Transverse colon (tissue), 4 donors: ENCODE data around the gene JAKMIP2. TPM values are rescaled to one million over a fixed set of nuclear protein-coding genes. Genes with fewer than 3 reads are reported as not detected.

ENCODE experiments used
- DNase-seq: peaks from one replicate; pipeline ENCODE4 v3.0.0-alpha.2; 2019
- H3K27ac ChIP-seq, 4 donors: fragments of 200-600 bp; sonication (generic); 2 replicates each; pipeline ENCODE4 v1.5.1; 2016 to 2018; ENCODE audit warnings: inconsistent platforms in 4 of 4
- H3K27me3 ChIP-seq: fragments of 200-600 bp; sonication (generic); 2 replicates; pipeline ENCODE4 v1.5.1; 2017; ENCODE audit warnings: inconsistent platforms
- H3K36me3 ChIP-seq, 4 donors: fragments of 200-600 bp; sonication (generic); 2 replicates each; pipeline ENCODE4 v1.5.1; 2017 to 2019; ENCODE audit warnings: inconsistent platforms in 4 of 4
- H3K4me1 ChIP-seq, 4 donors: fragments of 200-600 bp; sonication (generic); 2 replicates each; pipeline ENCODE4 v1.5.1; 2017 to 2020; ENCODE audit warnings: inconsistent platforms in 4 of 4
- H3K4me3 ChIP-seq, 4 donors: fragments of 200-600 bp; sonication (generic); 1 replicate in 1 of 4; 2 replicates in 3 of 4; pipeline versions ENCODE4 v1.5.1 to v1.6.1; 2017 to 2019; ENCODE audit warnings: inconsistent platforms in 4 of 4
- H3K9me3 ChIP-seq, 2 donors: fragments of 200-600 bp; sonication (generic); 2 replicates each; pipeline ENCODE4 v1.5.1; 2017 to 2019; ENCODE audit warnings: inconsistent platforms in 2 of 2
- CTCF ChIP-seq, 5 experiments: fragments of 200-600 bp in 3 of 5; fragments of 450-650 bp in 2 of 5; sonication (generic) in 3 of 5; IDR thresholded peaks; 1 replicate in 2 of 5; 2 replicates in 3 of 5; pipeline ENCODE4 v1.5.1; 2016 to 2017; ENCODE audit warnings: antibody characterized with exemption in 5 of 5, inconsistent platforms in 3 of 5, mild to moderate bottlenecking in 2 of 5, moderate library complexity in 1 of 5
- EP300 ChIP-seq: sonication (generic); formaldehyde crosslinking; IDR thresholded peaks from one replicate; pipeline ENCODE4 v1.6.1; 2017; ENCODE audit warnings: antibody characterized with exemption, low read depth
- POLR2A ChIP-seq: fragments of 450-650 bp; IDR thresholded peaks from one replicate; pipeline ENCODE4 v1.6.1; 2016; ENCODE audit warnings: antibody characterized with exemption, mild to moderate bottlenecking, moderate library complexity
- POLR2AphosphoS5 ChIP-seq, 3 donors: sonication (generic); formaldehyde crosslinking; IDR thresholded peaks; one replicate each; pipeline ENCODE4 v1.6.1; 2016; ENCODE audit warnings: antibody characterized with exemption in 3 of 3
- WGBS, 2 donors: methylation state at CpG; one replicate each; pipeline ENCODE4 v1.1.5; 2018; ENCODE audit warnings: low coverage in 1 of 2; 5-methylcytosine and 5-hydroxymethylcytosine counted together
- in situ Hi-C, 4 donors: fragments of 200-750 bp; cut with MboI; loops; one replicate each; pipeline versions ENCODE4 v1.15.0 to v1.15.1; 2017; ENCODE audit warnings: low sequenced_read_pairs in 3 of 4, low pct_ligation_motif_present in 1 of 4, low pct_unique_long_range_greater_than_20kb in 1 of 4
- intact Hi-C: fragments of 100-400 bp; cut with DNase I; formaldehyde crosslinking; loops from one replicate; pipeline ENCODE4 v1.15.1; 2023; ENCODE audit warnings: low total_unique reads
- total RNA-seq, 4 donors: library from RNA; depleted of rRNA; stranded (reverse); fragments of >200 nt; gene quantifications; one replicate each; pipeline ENCODE4 v1.1.0, GENCODE V29; 2016

JAKMIP2 gene
- total RNA-seq, 4 donors from 2014 or later: 0.37 to 0.79 (median 0.40) TPM

GRCh38 chr5:147712019-147712418, 70.5 kb downstream of the JAKMIP2 start:
- H3K27me3 ChIP-seq: no peaks in the 10 kb centered on the region
- TF ChIP-seq POLR2AphosphoS5 (IDR thresholded peaks at IDR 0.05) (no peak), POLR2A (no peak), EP300 (no peak), CTCF (IDR thresholded peaks at IDR 0.05) (no peak)
- intact Hi-C loops: no loop called here
- H3K9me3 ChIP-seq: no peaks in the 10 kb centered on the region
- no peaks in the 10 kb centered on the region for H3K36me3 ChIP-seq
- 55 to 57% methylated on average over 3 of the region's 3 CpGs for WGBS, 2 donors
- peaks cover 0 to 4% (median 0%) of the 10 kb centered on the region in 4 donors for H3K4me1 ChIP-seq
- in situ Hi-C loops: no loop called here
- no peak overlapping the region for H3K27ac ChIP-seq
- no peak overlapping the region for H3K4me3 ChIP-seq
- peak; percentile 8 for DNase-seq

GRCh38 chr5:147711019-147711418, 71.5 kb downstream of the JAKMIP2 start:
- TF ChIP-seq POLR2A: no peak
- TF ChIP-seq EP300: no peak
- TF ChIP-seq CTCF (IDR thresholded peaks at IDR 0.05): no peak
- no peak for TF ChIP-seq POLR2AphosphoS5 (IDR thresholded peaks at IDR 0.05)
- 67 to 72% methylated on average over 1 of the region's 1 CpG for WGBS, 2 donors
- no peak for DNase-seq
- H3K27ac ChIP-seq: no peak overlapping the region
- H3K4me3 ChIP-seq: no peak overlapping the region
- no peaks in the 10 kb centered on the region for H3K27me3 ChIP-seq
- H3K4me1 ChIP-seq: peaks cover 0 to 4% (median 0%) of the 10 kb centered on the region in 4 donors
- intact Hi-C loops: no loop called here
- no peaks in the 10 kb centered on the region for H3K36me3 ChIP-seq
- in situ Hi-C loops: no loop called here
- H3K9me3 ChIP-seq: no peaks in the 10 kb centered on the region

GRCh38 chr5:147708708-147709107, 73.8 kb downstream of the JAKMIP2 start:
- DNase-seq: no peak
- TF ChIP-seq EP300 (no peak), POLR2A (no peak), POLR2AphosphoS5 (IDR thresholded peaks at IDR 0.05) (no peak), CTCF (IDR thresholded peaks at IDR 0.05) (no peak)

GRCh38 chr5:147704544-147704943, 78.0 kb downstream of the JAKMIP2 start:
- intact Hi-C loops: no loop called here

More at GRCh38 chr5:147708708-147709107, 73.8 kb downstream of the JAKMIP2 start:
- H3K27ac ChIP-seq: no peak overlapping the region
- no peaks in the 10 kb centered on the region for H3K9me3 ChIP-seq
- in situ Hi-C loops: no loop called here
- H3K36me3 ChIP-seq: no peaks in the 10 kb centered on the region
- intact Hi-C loops: no loop called here
- WGBS, 2 donors: 58 to 66% methylated on average over 2 of the region's 2 CpGs
- peaks cover 0 to 4% (median 0%) of the 10 kb centered on the region in 4 donors for H3K4me1 ChIP-seq
- H3K27me3 ChIP-seq: no peaks in the 10 kb centered on the region
- no peak overlapping the region for H3K4me3 ChIP-seq

More at GRCh38 chr5:147704544-147704943, 78.0 kb downstream of the JAKMIP2 start:
- in situ Hi-C loops: no loop called here
- Histone ChIP-seq H3K27me3 (no peaks in the 10 kb centered on the region), H3K4me3 (no peak overlapping the region), H3K4me1 (no peaks in the 10 kb centered on the region), H3K9me3 (no peaks in the 10 kb centered on the region), H3K27ac (no peak overlapping the region), H3K36me3 (no peaks in the 10 kb centered on the region)
- no peak for DNase-seq
- TF ChIP-seq EP300 (no peak), POLR2AphosphoS5 (IDR thresholded peaks at IDR 0.05) (no peak), CTCF (IDR thresholded peaks at IDR 0.05) (no peak), POLR2A (no peak)
